ENCODE measurements around the gene MAEA.

DNA sequence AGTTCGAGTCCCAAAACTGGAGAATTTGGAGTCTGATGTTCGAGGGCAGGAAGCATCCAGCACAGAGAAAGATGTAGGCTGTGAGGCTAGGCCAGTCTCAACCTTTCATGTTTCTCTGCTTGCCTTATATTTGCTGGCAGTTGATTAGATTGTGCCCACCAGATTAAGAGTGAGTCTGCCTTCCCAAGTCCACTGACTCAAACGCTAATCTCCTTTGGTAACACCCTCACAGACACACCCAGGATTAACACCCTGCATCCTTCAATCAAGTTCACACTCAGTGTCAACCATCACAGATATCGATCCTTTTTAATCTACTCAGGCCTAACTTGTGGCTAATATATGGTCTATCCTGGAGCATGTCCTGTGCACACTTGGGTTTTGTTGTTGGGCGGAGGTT is 18.0 kb upstream of the MAEA start:
- TF ChIP-seq, protein P1, sequence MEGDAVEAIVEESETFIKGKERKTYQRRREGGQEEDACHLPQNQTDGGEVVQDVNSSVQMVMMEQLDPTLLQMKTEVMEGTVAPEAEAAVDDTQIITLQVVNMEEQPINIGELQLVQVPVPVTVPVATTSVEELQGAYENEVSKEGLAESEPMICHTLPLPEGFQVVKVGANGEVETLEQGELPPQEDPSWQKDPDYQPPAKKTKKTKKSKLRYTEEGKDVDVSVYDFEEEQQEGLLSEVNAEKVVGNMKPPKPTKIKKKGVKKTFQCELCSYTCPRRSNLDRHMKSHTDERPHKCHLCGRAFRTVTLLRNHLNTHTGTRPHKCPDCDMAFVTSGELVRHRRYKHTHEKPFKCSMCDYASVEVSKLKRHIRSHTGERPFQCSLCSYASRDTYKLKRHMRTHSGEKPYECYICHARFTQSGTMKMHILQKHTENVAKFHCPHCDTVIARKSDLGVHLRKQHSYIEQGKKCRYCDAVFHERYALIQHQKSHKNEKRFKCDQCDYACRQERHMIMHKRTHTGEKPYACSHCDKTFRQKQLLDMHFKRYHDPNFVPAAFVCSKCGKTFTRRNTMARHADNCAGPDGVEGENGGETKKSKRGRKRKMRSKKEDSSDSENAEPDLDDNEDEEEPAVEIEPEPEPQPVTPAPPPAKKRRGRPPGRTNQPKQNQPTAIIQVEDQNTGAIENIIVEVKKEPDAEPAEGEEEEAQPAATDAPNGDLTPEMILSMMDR (IDR thresholded peaks at IDR 0.05): no peak
- TF ChIP-seq POLR2A (IDR thresholded peaks at IDR 0.05): no peak
